Caco-2 (cell line): ENCODE measurements around the gene ROBO1. TPM values are rescaled to one million over a fixed set of nuclear protein-coding genes. Genes with fewer than 3 reads are reported as not detected.

ENCODE experiments used
- BruUV-seq: library from RNA; stranded (reverse); fragments of 400-500 nt; replicated peaks from 2 replicates; lab custom pipeline; 2021; lab: Mats Ljungman, UMichigan
- CTCF ChIA-PET: fragments of 300-600 bp; sonication (Branson Sonifier 250); formaldehyde crosslinking; loops from one replicate; lab custom pipeline; 2022; ENCODE audit warnings: antibody characterized with exemption; lab: Charles Lee
- POLR2A ChIA-PET: fragments of 300-600 bp; sonication (Branson Sonifier 250); formaldehyde crosslinking; loops from one replicate; lab custom pipeline; 2022; ENCODE audit warnings: antibody characterized with exemption; lab: Charles Lee
- DNase-seq, 2 experiments: peaks; one replicate each; pipeline versions ENCODE4 v3.0.0 to v3.0.0-alpha.2; 2020 to 2022
- H3K27me3 ChIP-seq: replicated peaks from 2 replicates; pipeline ENCODE4 v1.6.0; 2011; ENCODE audit warnings: low read length; ENCODE audit not compliant: control insufficient read depth, insufficient read depth
- H3K36me3 ChIP-seq: 2 replicates; pipeline ENCODE4 v1.5.1; 2011; ENCODE audit warnings: low read length; ENCODE audit not compliant: control insufficient read depth, insufficient read depth
- H3K4me1 ChIP-seq: fragments of 250-450 bp; sonication (Bioruptor Pico); 2 replicates; pipeline ENCODE4 v1.5.1; 2020; ENCODE audit warnings: mild to moderate bottlenecking
- H3K4me3 ChIP-seq: 2 replicates; pipeline ENCODE4 v1.5.1; 2011; ENCODE audit warnings: low read depth, mild to moderate bottlenecking, control low read depth, low read length
- H3K9me3 ChIP-seq: fragments of 250-450 bp; sonication (Bioruptor Pico); 2 replicates; pipeline ENCODE4 v1.5.1; 2020; ENCODE audit warnings: mild to moderate bottlenecking, moderate library complexity
- H3K27ac Mint-ChIP-seq: one replicate; pipeline ENCODE4 v1.8.0; 2022; ENCODE audit warnings: mixed read lengths; ENCODE audit not compliant: unreplicated experiment
- H3K27me3 Mint-ChIP-seq: one replicate; pipeline ENCODE4 v1.8.0; 2022; ENCODE audit warnings: mixed read lengths; ENCODE audit not compliant: insufficient read depth, unreplicated experiment
- H3K36me3 Mint-ChIP-seq: one replicate; pipeline ENCODE4 v1.8.0; 2022; ENCODE audit warnings: mild to moderate bottlenecking, mixed read lengths; ENCODE audit not compliant: insufficient read depth, unreplicated experiment
- H3K4me1 Mint-ChIP-seq: one replicate; pipeline ENCODE4 v1.8.0; 2022; ENCODE audit warnings: low read depth, mixed read lengths; ENCODE audit not compliant: unreplicated experiment
- H3K4me3 Mint-ChIP-seq: one replicate; pipeline ENCODE4 v1.8.0; 2022; ENCODE audit warnings: mild to moderate bottlenecking, moderate library complexity, mixed read lengths; ENCODE audit not compliant: unreplicated experiment
- H3K9me3 Mint-ChIP-seq: one replicate; pipeline ENCODE4 v1.8.0; 2022; ENCODE audit warnings: mixed read lengths; ENCODE audit not compliant: unreplicated experiment
- intact Hi-C: fragments of 100-400 bp; cut with micrococcal nuclease; formaldehyde crosslinking; loops from one replicate; pipeline ENCODE4 v1.10.0; 2022; ENCODE audit not compliant: unreplicated experiment
- total RNA-seq: library from RNA; stranded (reverse); gene quantifications from 2 replicates; pipeline ENCODE4 v1.2.3, GENCODE V29; 2022
- TF ChIP-seq, protein P1 (sequence below), 2 experiments: fragments of 200-600 bp in 1 of 2; IDR thresholded peaks; 1 replicate in 1 of 2; 2 replicates in 1 of 2; pipeline versions ENCODE4 v1.5.1 to v1.8.0; 2011 to 2022; ENCODE audit warnings: antibody characterized with exemption in 1 of 2, control low read depth in 1 of 2, inconsistent platforms in 1 of 2, low read depth in 1 of 2, low read length in 1 of 2, mild to moderate bottlenecking in 1 of 2, moderate library complexity in 1 of 2; ENCODE audit not compliant: insufficient read depth in 1 of 2, severe bottlenecking in 1 of 2, unreplicated experiment in 1 of 2

ROBO1 gene
- total RNA-seq, 1 experiment from 2014 or later: 1.8 TPM

DNA sequence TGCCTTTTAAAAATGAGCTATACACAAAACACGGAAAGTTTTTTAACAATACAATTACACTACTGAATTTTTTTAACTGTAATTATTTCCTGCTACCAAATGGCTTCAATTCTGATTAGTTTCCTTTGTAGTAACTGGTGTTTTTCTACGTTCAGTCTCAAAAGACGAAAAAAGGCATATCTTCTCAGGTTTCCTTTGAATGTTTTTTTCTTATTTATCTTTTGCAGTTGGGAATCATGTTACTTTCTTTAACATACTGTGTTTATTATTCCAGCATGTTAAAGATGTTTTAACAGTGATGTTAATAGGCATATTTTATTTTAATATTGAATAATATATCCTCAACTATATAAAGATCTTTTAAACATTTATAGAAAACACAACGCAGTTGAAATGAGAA lies 1055.5 kb downstream of the ROBO1 start:
- Histone ChIP-seq H3K4me1 (no peaks in the 10 kb centered on the region), H3K36me3 (no peaks in the 10 kb centered on the region), H3K4me3 (no peak overlapping the region), H3K9me3 (no peaks in the 10 kb centered on the region), H3K27me3 (no peaks in the 10 kb centered on the region)
- CTCF ChIA-PET: no interaction called here
- H3K4me1 Mint-ChIP-seq: no peaks in the 10 kb centered on the region
- no peak overlapping the region for H3K27ac Mint-ChIP-seq
- no peak overlapping the region for H3K4me3 Mint-ChIP-seq
- POLR2A ChIA-PET: no interaction called here
- TF ChIP-seq, protein P1, sequence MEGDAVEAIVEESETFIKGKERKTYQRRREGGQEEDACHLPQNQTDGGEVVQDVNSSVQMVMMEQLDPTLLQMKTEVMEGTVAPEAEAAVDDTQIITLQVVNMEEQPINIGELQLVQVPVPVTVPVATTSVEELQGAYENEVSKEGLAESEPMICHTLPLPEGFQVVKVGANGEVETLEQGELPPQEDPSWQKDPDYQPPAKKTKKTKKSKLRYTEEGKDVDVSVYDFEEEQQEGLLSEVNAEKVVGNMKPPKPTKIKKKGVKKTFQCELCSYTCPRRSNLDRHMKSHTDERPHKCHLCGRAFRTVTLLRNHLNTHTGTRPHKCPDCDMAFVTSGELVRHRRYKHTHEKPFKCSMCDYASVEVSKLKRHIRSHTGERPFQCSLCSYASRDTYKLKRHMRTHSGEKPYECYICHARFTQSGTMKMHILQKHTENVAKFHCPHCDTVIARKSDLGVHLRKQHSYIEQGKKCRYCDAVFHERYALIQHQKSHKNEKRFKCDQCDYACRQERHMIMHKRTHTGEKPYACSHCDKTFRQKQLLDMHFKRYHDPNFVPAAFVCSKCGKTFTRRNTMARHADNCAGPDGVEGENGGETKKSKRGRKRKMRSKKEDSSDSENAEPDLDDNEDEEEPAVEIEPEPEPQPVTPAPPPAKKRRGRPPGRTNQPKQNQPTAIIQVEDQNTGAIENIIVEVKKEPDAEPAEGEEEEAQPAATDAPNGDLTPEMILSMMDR (IDR thresholded peaks at IDR 0.05; ENCODE audit: insufficient read depth in 1 of 2, low read depth in 1 of 2, low read length in 1 of 2, severe bottlenecking in 1 of 2, unreplicated experiment in 1 of 2): no peak
- H3K27me3 Mint-ChIP-seq: no peaks in the 10 kb centered on the region
- H3K36me3 Mint-ChIP-seq: peaks cover 6% of the 10 kb centered on the region
- intact Hi-C loops: no loop called here
- no peak for DNase-seq
- no TSS peak for BruUV-seq
- no peaks in the 10 kb centered on the region for H3K9me3 Mint-ChIP-seq

DNA sequence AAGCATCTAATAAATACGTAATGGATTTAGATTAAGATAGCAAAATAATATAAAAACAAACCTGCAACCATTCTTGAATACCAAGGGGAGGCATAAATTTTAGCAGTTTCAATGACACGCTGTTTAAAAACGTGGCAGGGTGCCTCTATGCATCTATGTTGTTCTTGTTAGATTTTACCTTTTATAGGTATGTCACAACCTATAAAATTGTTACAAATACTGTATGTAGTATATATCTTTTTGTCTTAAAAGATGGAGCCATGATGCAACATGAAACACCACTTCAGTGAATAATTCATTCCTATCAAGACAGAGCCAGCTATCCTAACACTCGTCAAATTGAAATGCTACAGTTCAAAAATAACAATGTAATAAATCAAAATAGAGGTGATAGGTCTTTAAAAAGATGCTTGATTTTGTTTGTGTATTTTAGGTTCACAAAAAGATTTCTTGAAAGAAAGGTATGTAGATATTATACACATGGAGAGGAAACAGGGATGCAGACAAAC lies 1059.2 kb downstream of the ROBO1 start:
- intact Hi-C loops: no loop called here

DNA sequence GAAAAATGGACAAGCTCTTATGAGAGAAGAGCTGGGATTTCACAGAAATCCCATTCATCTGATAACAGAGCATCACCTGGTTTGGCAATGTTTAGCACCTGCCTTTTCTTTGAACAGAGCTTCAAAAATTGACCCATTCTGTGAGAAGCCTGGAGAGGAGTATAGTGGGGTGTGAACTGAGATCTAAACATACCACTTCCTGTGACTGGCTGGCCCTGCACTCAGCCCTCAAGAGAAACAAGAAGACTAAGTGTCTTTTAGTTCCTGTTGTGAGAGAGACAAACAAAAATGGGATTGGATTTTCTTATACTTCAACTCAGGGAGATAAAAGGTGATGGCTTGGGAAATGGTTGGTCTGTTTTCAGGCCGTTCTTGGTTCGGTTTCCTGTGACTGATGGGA lies 1060.2 kb downstream of the ROBO1 start:
- Mint-ChIP-seq H3K4me3 (no peak overlapping the region), H3K9me3 (no peaks in the 10 kb centered on the region), H3K27ac (no peak overlapping the region), H3K27me3 (no peaks in the 10 kb centered on the region), H3K36me3 (peaks cover 6% of the 10 kb centered on the region), H3K4me1 (no peaks in the 10 kb centered on the region)
- TF ChIP-seq, protein P1 (IDR thresholded peaks at IDR 0.05; ENCODE audit: insufficient read depth in 1 of 2, low read depth in 1 of 2, low read length in 1 of 2, severe bottlenecking in 1 of 2, unreplicated experiment in 1 of 2): no peak
- Histone ChIP-seq H3K9me3 (no peaks in the 10 kb centered on the region), H3K27me3 (no peaks in the 10 kb centered on the region), H3K4me1 (no peaks in the 10 kb centered on the region), H3K36me3 (no peaks in the 10 kb centered on the region), H3K4me3 (no peak overlapping the region)
- DNase-seq: no peak
- no TSS peak for BruUV-seq
- intact Hi-C loops: no loop called here
- POLR2A ChIA-PET: no interaction called here
- CTCF ChIA-PET: no interaction called here

More for the DNA sequence above, 1059.2 kb downstream of the ROBO1 start:
- no peaks in the 10 kb centered on the region for H3K36me3 ChIP-seq
- ChIA-PET CTCF (no interaction called here), POLR2A (no interaction called here)
- DNase-seq: no peak
- no peaks in the 10 kb centered on the region for H3K9me3 Mint-ChIP-seq
- no TSS peak for BruUV-seq
- no peaks in the 10 kb centered on the region for H3K27me3 Mint-ChIP-seq
- H3K4me3 Mint-ChIP-seq: no peak overlapping the region
- H3K4me3 ChIP-seq: no peak overlapping the region
- H3K27ac Mint-ChIP-seq: no peak overlapping the region
- H3K4me1 Mint-ChIP-seq: no peaks in the 10 kb centered on the region
- no peaks in the 10 kb centered on the region for H3K9me3 ChIP-seq
- no peaks in the 10 kb centered on the region for H3K27me3 ChIP-seq
- H3K4me1 ChIP-seq: no peaks in the 10 kb centered on the region
- TF ChIP-seq, protein P1 (IDR thresholded peaks at IDR 0.05; ENCODE audit: insufficient read depth in 1 of 2, low read depth in 1 of 2, low read length in 1 of 2, severe bottlenecking in 1 of 2, unreplicated experiment in 1 of 2): no peak
- peaks cover 6% of the 10 kb centered on the region for H3K36me3 Mint-ChIP-seq
